HepG2 (cell line): ENCODE results near the gene POLR1G. TPM values are rescaled to one million over a fixed set of nuclear protein-coding genes. Genes with fewer than 3 reads are reported as not detected.

ENCODE experiments used
- ARNT2 ChIP-seq: sonication (generic); formaldehyde crosslinking; IDR thresholded peaks from 2 replicates; pipeline ENCODE4 v1.8.0; 2022; ENCODE audit warnings: mild to moderate bottlenecking, low read depth, missing genetic modification reagents, moderate library complexity
- ARNTL ChIP-seq: sonication (generic); formaldehyde crosslinking; IDR thresholded peaks from 2 replicates; pipeline ENCODE4 v1.4.0; 2020; ENCODE audit warnings: mild to moderate bottlenecking, missing genetic modification reagents
- CEBPG ChIP-seq: IDR thresholded peaks from 2 replicates; pipeline ENCODE4 v1.6.1; 2016
- GZF1 ChIP-seq: sonication (generic); formaldehyde crosslinking; IDR thresholded peaks from 2 replicates; pipeline ENCODE4 v1.5.1; 2020; ENCODE audit warnings: mild to moderate bottlenecking, missing genetic modification reagents
- KLF16 ChIP-seq, 2 experiments: sonication (generic) in 1 of 2; formaldehyde crosslinking in 1 of 2; IDR thresholded peaks; 2 replicates each; pipeline versions ENCODE4 v1.6.1 to v1.8.0; 2016 to 2023; ENCODE audit warnings: missing genetic modification reagents in 2 of 2, missing compliant biosample characterization in 1 of 2
- MIER2 ChIP-seq: IDR thresholded peaks from 2 replicates; pipeline ENCODE4 v1.6.1; 2016; ENCODE audit warnings: missing biosample characterization, missing genetic modification reagents
- ONECUT2 ChIP-seq: sonication (generic); formaldehyde crosslinking; IDR thresholded peaks from 2 replicates; pipeline ENCODE4 v1.4.0; 2020; ENCODE audit warnings: missing genetic modification reagents
- SCMH1 ChIP-seq: sonication (generic); formaldehyde crosslinking; IDR thresholded peaks from 2 replicates; pipeline ENCODE4 v1.9.0; 2021; ENCODE audit warnings: missing genetic modification reagents, mild to moderate bottlenecking, borderline replicate concordance
- SNAPC4 ChIP-seq: sonication (generic); formaldehyde crosslinking; IDR thresholded peaks from 2 replicates; pipeline ENCODE4 v1.4.0; 2020; ENCODE audit warnings: mild to moderate bottlenecking, missing genetic modification reagents
- SOX13 ChIP-seq, 3 experiments: fragments of 450-650 bp in 1 of 3; sonication (generic) in 1 of 3; formaldehyde crosslinking in 1 of 3; IDR thresholded peaks in 2 of 3; conservative IDR thresholded peaks in 1 of 3; 2 replicates each; pipeline versions ENCODE4 v1.5.0 to v1.6.1; 2016 to 2020; ENCODE audit warnings: antibody characterized with exemption in 1 of 3, mild to moderate bottlenecking in 1 of 3, missing compliant biosample characterization in 1 of 3, missing genetic modification reagents in 1 of 3, moderate library complexity in 1 of 3
- SYNCRIP ChIP-seq: fragments of 200-400 bp; formaldehyde crosslinking; IDR thresholded peaks from 2 replicates; pipeline ENCODE4 v1.6.1; 2018; ENCODE audit warnings: mild to moderate bottlenecking, low read depth, low read length; ENCODE audit not compliant: insufficient read depth
- TEAD2 ChIP-seq: sonication (generic); formaldehyde crosslinking; IDR thresholded peaks from 2 replicates; pipeline ENCODE4 v1.9.0; 2021; ENCODE audit warnings: missing genetic modification reagents
- YEATS2 ChIP-seq: sonication (generic); formaldehyde crosslinking; IDR thresholded peaks from 2 replicates; pipeline ENCODE4 v1.4.0; 2020; ENCODE audit warnings: missing genetic modification reagents, borderline replicate concordance
- ZBTB4 ChIP-seq: sonication (generic); formaldehyde crosslinking; IDR thresholded peaks from 2 replicates; pipeline ENCODE4 v1.4.0; 2020; ENCODE audit warnings: missing genetic modification reagents, mild to moderate bottlenecking, borderline replicate concordance
- ZNF136 ChIP-seq: sonication (generic); formaldehyde crosslinking; IDR thresholded peaks from 2 replicates; pipeline ENCODE4 v1.8.1; 2022; ENCODE audit warnings: low read depth, mild to moderate bottlenecking, moderate library complexity, missing genetic modification reagents
- ZNF17 ChIP-seq: sonication (generic); formaldehyde crosslinking; IDR thresholded peaks from 2 replicates; pipeline ENCODE4 v1.5.0; 2020; ENCODE audit warnings: mild to moderate bottlenecking, missing genetic modification reagents
- ZNF549 ChIP-seq: sonication (generic); formaldehyde crosslinking; IDR thresholded peaks from 2 replicates; pipeline ENCODE4 v1.5.0; 2020; ENCODE audit warnings: missing genetic modification reagents
- ZNF740 ChIP-seq: sonication (generic); formaldehyde crosslinking; IDR thresholded peaks from 2 replicates; pipeline ENCODE4 v1.4.0; 2020; ENCODE audit warnings: missing genetic modification reagents
- ZNF75D ChIP-seq: sonication (generic); formaldehyde crosslinking; IDR thresholded peaks from 2 replicates; pipeline ENCODE4 v1.8.1; 2023; ENCODE audit warnings: missing genetic modification reagents, mild to moderate bottlenecking, borderline replicate concordance
- ZNF83 ChIP-seq: sonication (generic); formaldehyde crosslinking; IDR thresholded peaks from 2 replicates; pipeline ENCODE4 v1.4.0; 2020; ENCODE audit warnings: missing genetic modification reagents, mild to moderate bottlenecking, borderline replicate concordance
- ZSCAN31 ChIP-seq: sonication (generic); formaldehyde crosslinking; IDR thresholded peaks from 2 replicates; pipeline ENCODE4 v1.5.0; 2020; ENCODE audit warnings: low read depth, mild to moderate bottlenecking, missing genetic modification reagents
- polyA plus RNA-seq, 8 experiments: library from polyadenylated mRNA; depleted of rRNA in 3 of 8; stranded (reverse) in 7 of 8; unstranded in 1 of 8; fragments of >200 nt; fragmentation: Illumina TruSeq in 4 of 8; extraction: Trizol in 4 of 8; gene quantifications; 2 replicates each; pipeline versions ENCODE4 v1.2.1 to v1.2.3, GENCODE V29; 2011 to 2016; ENCODE audit warnings: low read depth in 4 of 8, missing spikeins in 1 of 8, mixed read lengths in 1 of 8; ENCODE audit not compliant: insufficient read depth in 1 of 8
- total RNA-seq, 5 experiments: library from RNA; depleted of rRNA; stranded (reverse); fragments of >200 nt; fragmentation: Illumina TruSeq; extraction: Trizol; gene quantifications; 2 replicates each; pipeline ENCODE4 v1.2.3, GENCODE V29; 2016; ENCODE audit warnings: low read depth in 1 of 5

The POLR1G gene
- total and polyA plus RNA-seq, 2 of the 13 experiments (the other 11 are each of a cell fraction or from before 2014, with no cell fraction given) = 3.5 to 20.8 TPM

- TF ChIP-seq SYNCRIP (no peak), ARNTL (CRISPR knock-in tag) (no peak), ZSCAN31 (CRISPR knock-in tag) (0 out of 2 replicates have a peak, but pooled peaks have one; percentile 14), YEATS2 (no peak), ARNT2 (no peak), ZNF83 (CRISPR knock-in tag) (no peak), ZNF17 (CRISPR knock-in tag) (no peak), ZNF740 (CRISPR knock-in tag) (no peak), ZBTB4 (CRISPR knock-in tag) (no peak; the same call in 1 of the 2 replicates), GZF1 (CRISPR knock-in tag) (no peak), SNAPC4 (CRISPR knock-in tag) (no peak; the same call in 1 of the 2 replicates), ZNF136 (CRISPR knock-in tag) (no peak), MIER2 (CRISPR knock-in tag) (no peak), ZNF75D (CRISPR knock-in tag) (no peak), ZNF549 (no peak), KLF16 (CRISPR knock-in tag; IDR thresholded peaks at IDR 0.05) (no peak), TEAD2 (CRISPR knock-in tag) (no peak), ONECUT2 (no peak), CEBPG (CRISPR knock-in tag) (no peak), SCMH1 (CRISPR knock-in tag) (no peak), SOX13 (IDR thresholded peaks at IDR 0.05) (no peak; the same call in 1 of the 2 replicates), SOX13 (CRISPR knock-in tag; conservative IDR thresholded peaks at IDR 0.05 in 1 of 2, IDR thresholded peaks at IDR 0.05 in 1 of 2) (no peak)
Measured at GRCh38 chr19:45405435-45406225, 814 bp upstream of the POLR1G start (continued).
